Right atrium auricular region (tissue), 2 donors: ENCODE results near the gene CDCA7L. TPM values are rescaled to one million over a fixed set of nuclear protein-coding genes. Genes with fewer than 3 reads are reported as not detected.
"Not testable (repeated sequence)": the region's sequence is repeated elsewhere in the genome, so short reads cannot be mapped to it uniquely, and the experiment has no call there.

Source experiments
- DNase-seq: peaks from one replicate; pipeline ENCODE4 v3.0.0-alpha.2; 2019; ENCODE audit warnings: low spot score
- H3K27ac ChIP-seq, 2 donors: fragments of 200-600 bp; sonication (generic); 1 replicate in 1 of 2; 2 replicates in 1 of 2; pipeline ENCODE4 v1.5.1; 2016 to 2019
- H3K27me3 ChIP-seq, 2 donors: fragments of 200-600 bp; sonication (generic); one replicate each; pipeline versions ENCODE4 v1.5.1 to v1.6.0; 2017 to 2019
- H3K36me3 ChIP-seq: fragments of 200-600 bp; sonication (generic); one replicate; pipeline ENCODE4 v1.5.1; 2016
- H3K4me1 ChIP-seq, 2 donors: fragments of 200-600 bp; sonication (generic); one replicate each; pipeline versions ENCODE4 v1.5.1 to v1.6.0; 2017 to 2019
- H3K4me3 ChIP-seq, 2 donors: fragments of 200-600 bp; sonication (generic); 1 replicate in 1 of 2; 2 replicates in 1 of 2; pipeline ENCODE4 v1.5.1; 2017 to 2019; ENCODE audit warnings: mild to moderate bottlenecking in 1 of 2, moderate library complexity in 1 of 2
- H3K9me3 ChIP-seq, 2 donors: fragments of 200-600 bp; sonication (generic); one replicate each; pipeline ENCODE4 v1.5.1; 2019
- CTCF ChIP-seq, 2 donors: fragments of 200-600 bp; sonication (generic); IDR thresholded peaks; one replicate each; pipeline ENCODE4 v1.5.1; 2019; ENCODE audit warnings: antibody characterized with exemption in 2 of 2
- total RNA-seq, 2 donors: library from RNA; depleted of rRNA; stranded (reverse); fragments of >200 nt; gene quantifications; one replicate each; pipeline ENCODE4 v1.1.0, GENCODE V29; 2016

Gene CDCA7L
- total RNA-seq, 2 donors from 2014 or later, result 32.4 to 48.9 TPM

DNA sequence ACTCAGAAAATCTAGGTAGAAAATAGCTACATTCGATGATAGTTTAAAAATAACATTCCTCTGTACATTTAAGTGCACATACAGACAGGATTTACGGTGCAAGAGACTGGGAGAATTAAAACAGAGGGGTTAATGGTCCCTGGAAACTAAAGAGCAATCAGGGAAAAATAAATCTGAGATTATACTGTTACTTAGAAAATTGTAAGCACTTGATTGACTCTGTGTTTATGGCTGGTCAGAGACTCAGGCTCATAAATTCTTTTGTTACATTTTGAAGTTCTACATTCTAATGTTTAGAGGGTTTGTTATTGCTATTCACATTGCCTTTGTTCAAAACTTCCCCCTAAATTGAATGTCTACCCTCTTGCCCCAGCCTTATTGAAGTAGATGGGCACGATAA lies 54.4 kb downstream of the CDCA7L start:
- no peak for DNase-seq
- Histone ChIP-seq H3K4me3 (no peak overlapping the region), H3K4me1 (no peaks in the 10 kb centered on the region), H3K27ac (no peak overlapping the region), H3K36me3 (no peaks in the 10 kb centered on the region), H3K9me3 (no peaks in the 10 kb centered on the region), H3K27me3 (no peaks in the 10 kb centered on the region)
- no peak for TF ChIP-seq CTCF (IDR thresholded peaks at IDR 0.05)

- H3K4me3 ChIP-seq, result no peak overlapping the region
- no peak for TF ChIP-seq CTCF (IDR thresholded peaks at IDR 0.05)
- no peak overlapping the region for H3K27ac ChIP-seq
- DNase-seq, result no peak
- H3K9me3 ChIP-seq, result no peaks in the 10 kb centered on the region
- no peaks in the 10 kb centered on the region for H3K4me1 ChIP-seq
- H3K36me3 ChIP-seq, result no peaks in the 10 kb centered on the region
- no peaks in the 10 kb centered on the region for H3K27me3 ChIP-seq
Observed at GRCh38 chr7:21887779-21888178, 57.9 kb downstream of the CDCA7L start.

DNA sequence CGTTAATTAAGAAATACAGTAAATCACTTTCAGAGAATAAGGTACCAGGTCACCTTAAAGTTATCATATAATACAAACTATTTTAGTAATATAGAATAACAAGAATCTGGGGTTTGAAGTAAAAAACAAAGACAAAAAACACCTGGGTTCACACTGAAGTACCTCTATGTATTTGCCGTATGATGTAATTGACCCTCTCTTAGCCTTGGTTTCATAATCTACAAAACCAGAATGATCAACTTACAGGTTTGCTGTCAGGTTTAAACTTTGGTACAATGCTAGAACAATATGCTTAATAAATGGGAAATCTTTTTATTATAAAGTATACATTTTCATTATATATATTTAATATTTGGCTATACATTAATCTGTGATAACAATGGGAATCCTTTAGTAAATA lies 58.3 kb downstream of the CDCA7L start:
- Histone ChIP-seq H3K4me1 (no peaks in the 10 kb centered on the region), H3K9me3 (no peaks in the 10 kb centered on the region), H3K27ac (no peak overlapping the region), H3K4me3 (no peak overlapping the region), H3K36me3 (no peaks in the 10 kb centered on the region), H3K27me3 (no peaks in the 10 kb centered on the region)
- no peak for TF ChIP-seq CTCF (IDR thresholded peaks at IDR 0.05)
- DNase-seq, result no peak

DNA sequence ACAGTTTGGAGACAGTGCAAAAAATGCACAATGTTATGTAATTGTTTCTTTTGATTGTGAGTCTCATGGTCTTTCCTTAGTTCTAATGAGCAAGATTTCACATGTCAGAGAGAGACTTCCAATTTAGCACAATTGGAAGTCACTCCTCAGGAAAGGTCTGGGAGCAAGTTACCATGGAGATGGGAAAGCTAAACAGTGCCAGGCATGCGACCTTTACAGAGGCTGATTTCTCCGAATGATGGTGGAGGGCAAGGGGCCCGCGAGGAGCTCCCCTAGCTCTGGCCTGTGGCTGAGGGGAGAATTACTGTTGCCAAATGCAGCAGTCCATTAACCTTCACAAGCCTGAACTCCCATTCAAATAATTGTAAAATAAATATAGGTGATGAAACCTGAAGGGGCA lies 59.3 kb downstream of the CDCA7L start:
- H3K27ac ChIP-seq, result no peak overlapping the region
- H3K4me3 ChIP-seq, result no peak overlapping the region
- H3K4me1 ChIP-seq, result no peaks in the 10 kb centered on the region
- H3K9me3 ChIP-seq, result no peaks in the 10 kb centered on the region
- no peaks in the 10 kb centered on the region for H3K27me3 ChIP-seq
- no peak for TF ChIP-seq CTCF (IDR thresholded peaks at IDR 0.05)
- DNase-seq, result no peak
- no peaks in the 10 kb centered on the region for H3K36me3 ChIP-seq

DNA sequence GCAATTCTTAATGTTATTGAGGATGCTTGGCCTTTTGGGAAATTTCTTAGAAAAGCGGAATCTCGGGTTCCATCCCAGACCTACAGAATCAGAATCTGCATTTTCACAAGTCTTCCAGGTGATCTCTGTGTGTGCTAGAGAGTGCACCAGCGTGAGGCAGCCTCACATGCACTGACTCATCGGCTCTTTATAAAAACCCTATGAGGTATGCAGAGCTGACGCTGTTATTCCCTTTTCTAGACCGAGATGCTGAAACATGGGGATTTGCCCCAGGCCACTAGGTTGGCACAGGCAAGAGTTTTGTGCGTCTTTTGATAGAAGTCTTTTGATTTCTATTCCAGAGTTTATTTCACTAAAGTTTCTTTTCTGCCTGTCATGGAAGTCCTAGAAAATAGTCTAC lies 61.2 kb downstream of the CDCA7L start:
- Histone ChIP-seq H3K27me3 (no peaks in the 10 kb centered on the region), H3K36me3 (no peaks in the 10 kb centered on the region), H3K4me1 (no peaks in the 10 kb centered on the region), H3K4me3 (no peak overlapping the region), H3K9me3 (no peaks in the 10 kb centered on the region), H3K27ac (no peak overlapping the region)
- TF ChIP-seq CTCF (IDR thresholded peaks at IDR 0.05), result no peak
- no peak for DNase-seq

- H3K4me3 ChIP-seq, H3K4me1 ChIP-seq, H3K27ac ChIP-seq, H3K36me3 ChIP-seq, H3K9me3 ChIP-seq, DNase-seq, H3K27me3 ChIP-seq: not testable (repeated sequence)
Observed at GRCh38 chr7:21883501-21883900, 62.2 kb downstream of the CDCA7L start.
